Endothelial cell of umbilical vein (primary cell): ENCODE results near the gene MC3R. TPM values are rescaled to one million over a fixed set of nuclear protein-coding genes. Genes with fewer than 3 reads are reported as not detected.

Source experiments
- BruUV-seq: library from RNA; stranded (reverse); fragments of 400-500 nt; replicated peaks from 2 replicates; lab custom pipeline; 2021; lab: Mats Ljungman, UMichigan
- CTCF ChIA-PET: fragments of 300-600, 350-600 bp; sonication (Branson Sonifier 250); formaldehyde crosslinking; loops from one replicate; lab custom pipeline; 2021; ENCODE audit warnings: antibody characterized with exemption, inconsistent platforms; lab: Charles Lee
- POLR2A ChIA-PET: fragments of 300-600, 350-600 bp; sonication (Branson Sonifier 250); formaldehyde crosslinking; loops from one replicate; lab custom pipeline; 2021; ENCODE audit warnings: antibody characterized with exemption, inconsistent platforms; lab: Charles Lee
- DNase-seq: peaks from one replicate; pipeline ENCODE4 v3.0.0-alpha.2; 2011; ENCODE audit warnings: low read depth, low spot score
- FAIRE-seq: peaks from 2 replicates; lab custom pipeline; 2011; peaks lifted over from hg19 to GRCh38; lab: Jason Lieb, UNC
- H2AFZ ChIP-seq: 2 replicates; pipeline ENCODE4 v1.6.0; 2012; ENCODE audit warnings: low read depth, low read length, control low read depth, inconsistent platforms
- H3K27ac ChIP-seq: 2 replicates; pipeline ENCODE4 v1.5.1; 2011; ENCODE audit warnings: low read depth, mild to moderate bottlenecking, control low read depth, low read length, moderate library complexity; ENCODE audit not compliant: insufficient read depth
- H3K27me3 ChIP-seq, 2 experiments: 2 replicates each; pipeline versions ENCODE4 v1.6.0 to v1.6.1; 2011; ENCODE audit warnings: low read length in 2 of 2, mixed read lengths in 1 of 2; ENCODE audit not compliant: control insufficient read depth in 2 of 2, insufficient read depth in 2 of 2
- H3K36me3 ChIP-seq, 2 experiments: 2 replicates in 1 of 2; 3 replicates in 1 of 2; pipeline ENCODE4 v1.5.1; 2011; ENCODE audit warnings: low read length in 2 of 2, mild to moderate bottlenecking in 1 of 2, moderate library complexity in 1 of 2; ENCODE audit not compliant: control insufficient read depth in 2 of 2, insufficient read depth in 2 of 2; ENCODE audit errors: extremely low read depth in 1 of 2
- H3K4me1 ChIP-seq: 3 replicates; pipeline ENCODE4 v1.5.1; 2011; ENCODE audit warnings: mild to moderate bottlenecking, low read length; ENCODE audit not compliant: control insufficient read depth, insufficient read depth; ENCODE audit errors: extremely low read depth
- H3K4me2 ChIP-seq: 2 replicates; pipeline ENCODE4 v1.6.1; 2011; ENCODE audit warnings: low read length, control low read depth, mixed read lengths; ENCODE audit not compliant: insufficient read depth
- H3K4me3 ChIP-seq, 3 experiments: fragments of 200-600 bp in 1 of 3; sonication (generic), shearing (Covaris generic) in 1 of 3; replicated peaks in 1 of 3; 2 replicates each; pipeline ENCODE4 v1.5.1; 2011 to 2016; ENCODE audit warnings: control low read depth in 3 of 3, low read length in 3 of 3, mild to moderate bottlenecking in 2 of 3, inconsistent platforms in 1 of 3, low read depth in 1 of 3, moderate library complexity in 1 of 3; ENCODE audit not compliant: insufficient read depth in 1 of 3
- H3K79me2 ChIP-seq: 2 replicates; pipeline ENCODE4 v1.6.0; 2012; ENCODE audit warnings: low read length, inconsistent platforms; ENCODE audit not compliant: control insufficient read depth, insufficient read depth
- H3K9ac ChIP-seq: replicated peaks from 2 replicates; pipeline ENCODE3; 2011; ENCODE audit warnings: low read length, control low read depth; ENCODE audit not compliant: insufficient read depth; ENCODE audit errors: extremely low read depth
- H3K9me1 ChIP-seq: replicated peaks from 3 replicates; pipeline ENCODE4 v1.6.0; 2011; ENCODE audit warnings: mild to moderate bottlenecking, low read length; ENCODE audit not compliant: control insufficient read depth, insufficient read depth; ENCODE audit errors: extremely low read depth
- H3K9me3 ChIP-seq: replicated peaks from 2 replicates; pipeline ENCODE4 v1.5.1; 2012; ENCODE audit warnings: low read length, inconsistent platforms; ENCODE audit not compliant: control insufficient read depth, insufficient read depth
- H4K20me1 ChIP-seq: replicated peaks from 2 replicates; pipeline ENCODE3; 2011; ENCODE audit warnings: mild to moderate bottlenecking, low read length; ENCODE audit not compliant: control insufficient read depth, insufficient read depth; ENCODE audit errors: extremely low read depth
- CTCF ChIP-seq, 2 donors: IDR thresholded peaks; 1 replicate in 1 of 2; 2 replicates in 1 of 2; pipeline ENCODE4 v1.5.1; 2011; ENCODE audit warnings: low read length in 2 of 2, mild to moderate bottlenecking in 2 of 2, moderate library complexity in 2 of 2, control low read depth in 1 of 2, inconsistent platforms in 1 of 2, low read depth in 1 of 2; ENCODE audit not compliant: insufficient read depth in 1 of 2; ENCODE audit errors: extremely low read depth in 1 of 2
- EZH2 ChIP-seq: IDR thresholded peaks from 2 replicates; pipeline ENCODE4 v1.6.1; 2012; ENCODE audit warnings: borderline replicate concordance, low read depth, mild to moderate bottlenecking, moderate library complexity, low read length, inconsistent platforms; ENCODE audit not compliant: severe bottlenecking
- FOS ChIP-seq: IDR thresholded peaks from 2 replicates; pipeline ENCODE4 v1.6.1; 2011; ENCODE audit warnings: mild to moderate bottlenecking, low read length, moderate library complexity, borderline replicate concordance; ENCODE audit not compliant: insufficient read depth
- GATA2 ChIP-seq: IDR thresholded peaks from 2 replicates; pipeline ENCODE4 v1.7.0; 2011; ENCODE audit warnings: low read depth, mild to moderate bottlenecking, moderate library complexity, mixed read lengths, low read length; ENCODE audit not compliant: insufficient read length, insufficient read depth
- JUN ChIP-seq: IDR thresholded peaks from 2 replicates; pipeline ENCODE4 v1.6.1; 2011; ENCODE audit warnings: borderline replicate concordance, low read depth; ENCODE audit not compliant: insufficient read length, insufficient read depth
- MAX ChIP-seq: IDR thresholded peaks from 2 replicates; pipeline ENCODE4 v1.6.1; 2011; ENCODE audit not compliant: insufficient read depth, insufficient read length
- MYC ChIP-seq: IDR thresholded peaks from one replicate; pipeline ENCODE4 v1.6.1; 2011; ENCODE audit warnings: mild to moderate bottlenecking, low read depth, low read length
- POLR2A ChIP-seq: IDR thresholded peaks from 2 replicates; pipeline ENCODE4 v1.6.1; 2012; ENCODE audit warnings: low read depth, mild to moderate bottlenecking, control low read depth, low read length
- POLR2AphosphoS5 ChIP-seq: IDR thresholded peaks from 2 replicates; pipeline ENCODE4 v1.6.1; 2012; ENCODE audit warnings: low read depth, mild to moderate bottlenecking, control low read depth, low read length, moderate library complexity; ENCODE audit not compliant: insufficient read depth
- dilution Hi-C: fragments of 300-500 bp; cut with MboI; formaldehyde crosslinking; loops from one replicate; pipeline ENCODE4 v1.15.0; 2019; ENCODE audit warnings: low sequenced_read_pairs; ENCODE audit not compliant: extremely low pct_ligation_motif_present
- intact Hi-C: fragments of 100-400 bp; cut with micrococcal nuclease; formaldehyde crosslinking; loops from one replicate; pipeline ENCODE4 v1.10.0; 2022
- polyA plus RNA-seq, 4 experiments: library from polyadenylated mRNA; depleted of rRNA in 3 of 4; stranded (reverse) in 3 of 4; unstranded in 1 of 4; fragments of >200 nt; gene quantifications; 2 replicates each; pipeline versions ENCODE4 v1.2.1 to v1.2.3, GENCODE V29; 2011 to 2012; ENCODE audit warnings: missing spikeins in 1 of 4
- total RNA-seq: library from RNA; stranded (reverse); gene quantifications from 2 replicates; pipeline ENCODE4 v1.2.3, GENCODE V29; 2021

Gene MC3R
- total and polyA plus RNA-seq, 2 donors (not counting 3 experiments of a cell fraction or from before 2014, with no cell fraction given), result not detected

- Histone ChIP-seq H3K9me1 (no peaks in the 10 kb centered on the region), H3K79me2 (no peaks in the 10 kb centered on the region), H3K27ac (no peak overlapping the region), H3K4me1 (no peaks in the 10 kb centered on the region), H4K20me1 (no peaks in the 10 kb centered on the region), H3K36me3 (no peaks in the 10 kb centered on the region), H3K9ac (no peak overlapping the region), H3K9me3 (peaks cover 6% of the 10 kb centered on the region), H3K27me3 (no peaks in the 10 kb centered on the region), H3K4me2 (no peak overlapping the region), H2AFZ (no peak overlapping the region), H3K4me3 (no peak overlapping the region)
- FAIRE-seq (no peak), DNase-seq (no peak)
- TF ChIP-seq POLR2AphosphoS5, result no peak
- TF ChIP-seq EZH2, result no peak
- TF ChIP-seq FOS, result no peak
- TF ChIP-seq GATA2, result no peak
- TF ChIP-seq MAX, result no peak
- TF ChIP-seq CTCF (IDR thresholded peaks at IDR 0.05; ENCODE audit: extremely low read depth in 1 of 2, insufficient read depth in 1 of 2, low read depth in 1 of 2, low read length in 2 of 2), result no peak
- TF ChIP-seq MYC, result no peak
- TF ChIP-seq JUN, result no peak
- no peak for TF ChIP-seq POLR2A
- POLR2A ChIA-PET, result no interaction called here
- no TSS peak for BruUV-seq
- CTCF ChIA-PET, result interaction anchor here (0.6 kb wide), 1 partner anchor 14 kb away, joined by 3 read pairs; no protein-coding TSS in a partner anchor
- dilution Hi-C loops, result no loop called here
- intact Hi-C loops, result no loop called here
Measured at GRCh38 chr20:56202493-56203077, 45.9 kb upstream of the MC3R start.
